ENCODE results near the gene NGEF. TPM values are rescaled to one million over a fixed set of nuclear protein-coding genes. Genes with fewer than 3 reads are reported as not detected.

Gene NGEF
- total RNA-seq, 1 donor = 17.4 TPM

- peak; percentile 86 for DNase-seq (ENCODE audit: low read depth)
- TF ChIP-seq CTCF (IDR thresholded peaks at IDR 0.05; ENCODE audit: insufficient read depth, low read length) = no peak
- no peak overlapping the region for H3K4me3 ChIP-seq (ENCODE audit: low read depth, low read length)
Measured at GRCh38 chr2:232901736-232902578, 111.1 kb downstream of the NGEF start.

GRCh38 chr2:232900811-232901735, 112.0 kb downstream of the NGEF start:
- H3K4me3 ChIP-seq (ENCODE audit: low read depth, low read length) = no peak overlapping the region
- no peak for DNase-seq (ENCODE audit: low read depth)
- TF ChIP-seq CTCF (IDR thresholded peaks at IDR 0.05; ENCODE audit: insufficient read depth, low read length) = no peak

GRCh38 chr2:232898592-232899543, 114.2 kb downstream of the NGEF start:
- no peak for TF ChIP-seq CTCF (IDR thresholded peaks at IDR 0.05; ENCODE audit: insufficient read depth, low read length)
- DNase-seq (ENCODE audit: low read depth) = peak; percentile 88

GRCh38 chr2:232897598-232898408, 115.3 kb downstream of the NGEF start:
- no peak for TF ChIP-seq CTCF (IDR thresholded peaks at IDR 0.05; ENCODE audit: insufficient read depth, low read length)
- H3K4me3 ChIP-seq (ENCODE audit: low read depth, low read length) = no peak overlapping the region
- no peak for DNase-seq (ENCODE audit: low read depth)

More at GRCh38 chr2:232898592-232899543, 114.2 kb downstream of the NGEF start:
- no peak overlapping the region for H3K4me3 ChIP-seq (ENCODE audit: low read depth, low read length)

GRCh38 chr2:232896720-232897597, 116.1 kb downstream of the NGEF start:
- TF ChIP-seq CTCF (IDR thresholded peaks at IDR 0.05; ENCODE audit: insufficient read depth, low read length) = no peak
- no peak overlapping the region for H3K4me3 ChIP-seq (ENCODE audit: low read depth, low read length)
- no peak for DNase-seq (ENCODE audit: low read depth)
